BJ (cell line): ENCODE data around the gene CADM3. TPM values are rescaled to one million over a fixed set of nuclear protein-coding genes. Genes with fewer than 3 reads are reported as not detected.
A peak's percentile ranks its signal among the peaks of the same experiment; 100 is the strongest.

Experiments
- CTCF ChIA-PET: fragments of 350-600 bp; formaldehyde crosslinking; extraction: SDS; loops from one replicate; lab custom pipeline; 2021; ENCODE audit warnings: antibody characterized with exemption, inconsistent platforms; lab: Yijun Ruan, JAX
- POLR2A ChIA-PET: fragments of 300-600 bp; sonication (Branson Sonifier 250); formaldehyde crosslinking; extraction: SDS; loops from one replicate; lab custom pipeline; 2021; ENCODE audit warnings: antibody characterized with exemption; lab: Charles Lee
- DNase-seq: peaks from one replicate; pipeline ENCODE4 v3.0.0-alpha.2; 2011; ENCODE audit warnings: low read depth
- H3K27me3 ChIP-seq: 2 replicates; pipeline ENCODE4 v1.6.0; 2011; ENCODE audit warnings: low read length; ENCODE audit not compliant: control insufficient read depth, insufficient read depth
- H3K36me3 ChIP-seq: 2 replicates; pipeline ENCODE4 v1.5.1; 2011; ENCODE audit warnings: low read length; ENCODE audit not compliant: control insufficient read depth, insufficient read depth
- H3K4me3 ChIP-seq: 2 replicates; pipeline ENCODE4 v1.5.1; 2011; ENCODE audit warnings: low read depth, mild to moderate bottlenecking, control low read depth, low read length
- polyA minus RNA-seq: library from RNA; depleted of rRNA, polyadenylated mRNA; stranded (reverse); fragments of >200 nt; gene quantifications from 2 replicates; pipeline ENCODE4 v1.2.3, GENCODE V29; 2011; rRNA and poly(A)+ RNA removed
- polyA plus RNA-seq: library from polyadenylated mRNA; depleted of rRNA; stranded (reverse); fragments of >200 nt; gene quantifications from 2 replicates; pipeline ENCODE4 v1.2.3, GENCODE V29; 2011; rRNA removed
- TF ChIP-seq, protein P1 (sequence below): IDR thresholded peaks from 2 replicates; pipeline ENCODE4 v1.5.1; 2011; ENCODE audit warnings: low read depth, mild to moderate bottlenecking, control low read depth, inconsistent platforms, low read length, moderate library complexity; ENCODE audit not compliant: insufficient read depth

The CADM3 gene
- polyA plus RNA-seq = 0.07 TPM in 1 of 2 replicates, not detected in the other
- polyA minus RNA-seq = 0.14 TPM in 1 of 2 replicates, not detected in the other

- TF ChIP-seq, protein P1, sequence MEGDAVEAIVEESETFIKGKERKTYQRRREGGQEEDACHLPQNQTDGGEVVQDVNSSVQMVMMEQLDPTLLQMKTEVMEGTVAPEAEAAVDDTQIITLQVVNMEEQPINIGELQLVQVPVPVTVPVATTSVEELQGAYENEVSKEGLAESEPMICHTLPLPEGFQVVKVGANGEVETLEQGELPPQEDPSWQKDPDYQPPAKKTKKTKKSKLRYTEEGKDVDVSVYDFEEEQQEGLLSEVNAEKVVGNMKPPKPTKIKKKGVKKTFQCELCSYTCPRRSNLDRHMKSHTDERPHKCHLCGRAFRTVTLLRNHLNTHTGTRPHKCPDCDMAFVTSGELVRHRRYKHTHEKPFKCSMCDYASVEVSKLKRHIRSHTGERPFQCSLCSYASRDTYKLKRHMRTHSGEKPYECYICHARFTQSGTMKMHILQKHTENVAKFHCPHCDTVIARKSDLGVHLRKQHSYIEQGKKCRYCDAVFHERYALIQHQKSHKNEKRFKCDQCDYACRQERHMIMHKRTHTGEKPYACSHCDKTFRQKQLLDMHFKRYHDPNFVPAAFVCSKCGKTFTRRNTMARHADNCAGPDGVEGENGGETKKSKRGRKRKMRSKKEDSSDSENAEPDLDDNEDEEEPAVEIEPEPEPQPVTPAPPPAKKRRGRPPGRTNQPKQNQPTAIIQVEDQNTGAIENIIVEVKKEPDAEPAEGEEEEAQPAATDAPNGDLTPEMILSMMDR = no peak
- no peak for DNase-seq
Observed at GRCh38 chr1:159171254-159171687, at the start of gene CADM3. Gene CADM3, plus strand, starts transcription at chr1:159171615. Its CDS starts 151 bp downstream, at chr1:159171766.

DNA sequence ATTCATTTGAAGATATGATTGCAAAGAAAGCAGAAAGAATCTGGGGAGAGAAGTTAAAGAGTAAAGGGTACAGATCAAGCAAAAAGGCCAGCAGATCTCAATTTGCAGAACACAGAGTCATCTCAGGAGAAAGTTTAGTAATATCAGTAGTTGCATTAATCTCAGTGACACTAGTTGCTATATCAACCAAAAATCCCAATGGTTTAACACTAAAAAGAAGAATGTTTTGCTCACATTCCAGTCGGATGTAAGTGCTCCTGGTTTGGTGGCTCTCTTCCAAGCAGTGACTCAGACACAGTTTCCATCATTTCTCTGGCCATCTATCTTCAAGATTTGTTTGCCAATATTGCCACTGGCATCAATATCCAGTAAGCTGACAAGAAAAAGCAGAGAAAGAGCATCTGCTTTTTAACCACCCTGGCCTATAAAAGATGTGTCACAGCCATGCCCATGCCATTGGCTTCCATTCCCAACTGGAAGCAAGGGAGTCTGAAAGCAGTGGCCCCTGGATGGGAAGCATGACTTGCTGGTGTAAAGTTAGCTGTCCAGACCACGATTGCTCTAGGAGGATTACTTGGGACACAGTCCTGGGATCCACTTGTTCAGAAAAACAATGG lies 49.3 kb upstream of the CADM3 start:
- no peak for DNase-seq
- TF ChIP-seq, protein P1 = no peak
- Histone ChIP-seq H3K27me3 (peaks cover 5% of the 10 kb centered on the region), H3K4me3 (no peak overlapping the region), H3K36me3 (no peaks in the 10 kb centered on the region)
- ChIA-PET CTCF (no interaction called here), POLR2A (no interaction called here)

More at GRCh38 chr1:159171254-159171687, at the start of gene CADM3:
- POLR2A ChIA-PET = no interaction called here
- H3K36me3 ChIP-seq = no peaks in the 10 kb centered on the region
- H3K4me3 ChIP-seq = no peak within 1 kb of the TSS
- CTCF ChIA-PET = interaction anchor here (0.8 kb wide), 1 partner anchor 25 kb away, joined by 3 read pairs; no protein-coding TSS in a partner anchor
- H3K27me3 ChIP-seq = peaks cover 16% of the 10 kb centered on the region

DNA sequence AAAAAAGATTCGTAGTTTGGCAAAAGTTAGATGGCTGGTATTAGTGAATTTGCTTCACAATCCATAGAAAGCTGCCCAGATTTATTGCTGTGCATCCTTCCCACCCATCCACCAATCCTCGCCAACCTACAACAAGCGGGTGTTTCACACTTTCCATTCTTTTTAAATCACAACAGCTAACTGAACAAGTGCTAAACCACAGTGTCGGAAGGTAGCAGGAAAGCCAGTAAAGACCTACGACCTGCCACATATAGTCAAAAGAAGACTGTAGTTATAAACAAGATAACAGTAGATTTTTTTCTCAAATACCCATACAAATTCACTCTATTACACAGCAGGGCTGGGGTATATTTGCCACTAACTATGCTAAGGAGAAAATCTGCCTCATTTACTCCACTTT lies 47.8 kb upstream of the CADM3 start:
- TF ChIP-seq, protein P1 = no peak
- no peaks in the 10 kb centered on the region for H3K36me3 ChIP-seq

GRCh38 chr1:159132271-159132881 lies 39.0 kb upstream of the CADM3 start:
- Histone ChIP-seq H3K36me3 (no peaks in the 10 kb centered on the region), H3K4me3 (no peak overlapping the region), H3K27me3 (peaks cover 1% of the 10 kb centered on the region; the same call in 1 of the 2 replicates)
- POLR2A ChIA-PET = no interaction called here
- TF ChIP-seq, protein P1 = peak; percentile 93
- CTCF ChIA-PET = interaction anchor here (0.6 to 5.0 kb wide), 34 partner anchors 9 to 1219 kb away, joined by 3 to 44 read pairs (median 4); no protein-coding TSS in a partner anchor
- DNase-seq = no peak

More for the DNA sequence above, 47.8 kb upstream of the CADM3 start:
- Histone ChIP-seq H3K4me3 (no peak overlapping the region), H3K27me3 (peaks cover 7% of the 10 kb centered on the region)
- CTCF ChIA-PET = interaction anchor here (0.7 to 1.8 kb wide), 3 partner anchors 10 to 72 kb away, joined by 3 to 12 read pairs (median 3); partner anchors contain the start of gene AIM2
- no peak for DNase-seq
- POLR2A ChIA-PET = no interaction called here

DNA sequence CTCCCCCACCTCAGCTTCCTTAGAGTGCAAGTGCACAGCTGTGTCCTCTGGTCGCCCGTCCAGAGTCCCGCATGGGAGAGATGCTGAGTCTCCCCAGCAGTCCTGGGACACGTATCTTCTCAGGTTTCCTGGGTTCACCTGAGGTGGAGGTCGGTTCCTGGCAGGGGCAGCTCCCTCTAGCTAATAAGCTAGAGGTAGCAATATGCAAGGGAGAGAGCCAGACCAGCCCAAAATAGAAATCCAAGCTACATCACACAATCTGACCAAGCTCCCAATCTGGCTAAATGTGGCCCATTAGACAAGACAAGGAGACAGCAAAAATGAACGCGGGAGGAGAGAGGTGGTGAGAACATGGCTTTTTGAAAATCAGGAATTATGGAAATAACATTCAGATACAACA lies 30.9 kb upstream of the CADM3 start:
- TF ChIP-seq, protein P1 = no peak
- ChIA-PET CTCF (interaction anchor here (0.6 to 2.2 kb wide), 6 partner anchors 10 to 74 kb away, joined by 3 to 6 read pairs (median 4); no protein-coding TSS in a partner anchor), POLR2A (no interaction called here)
- Histone ChIP-seq H3K4me3 (no peak overlapping the region), H3K36me3 (no peaks in the 10 kb centered on the region), H3K27me3 (no peaks in the 10 kb centered on the region)
- DNase-seq = no peak
